GM21529 (cell line): Measurements from ENCODE around the gene MID1.

Experiments used
- ATAC-seq: cut with Tn5 transposase; IDR thresholded peaks from one replicate; pipeline ENCODE4 v1.9.1; 2021; ENCODE audit not compliant: unreplicated experiment

Gene MID1

DNA sequence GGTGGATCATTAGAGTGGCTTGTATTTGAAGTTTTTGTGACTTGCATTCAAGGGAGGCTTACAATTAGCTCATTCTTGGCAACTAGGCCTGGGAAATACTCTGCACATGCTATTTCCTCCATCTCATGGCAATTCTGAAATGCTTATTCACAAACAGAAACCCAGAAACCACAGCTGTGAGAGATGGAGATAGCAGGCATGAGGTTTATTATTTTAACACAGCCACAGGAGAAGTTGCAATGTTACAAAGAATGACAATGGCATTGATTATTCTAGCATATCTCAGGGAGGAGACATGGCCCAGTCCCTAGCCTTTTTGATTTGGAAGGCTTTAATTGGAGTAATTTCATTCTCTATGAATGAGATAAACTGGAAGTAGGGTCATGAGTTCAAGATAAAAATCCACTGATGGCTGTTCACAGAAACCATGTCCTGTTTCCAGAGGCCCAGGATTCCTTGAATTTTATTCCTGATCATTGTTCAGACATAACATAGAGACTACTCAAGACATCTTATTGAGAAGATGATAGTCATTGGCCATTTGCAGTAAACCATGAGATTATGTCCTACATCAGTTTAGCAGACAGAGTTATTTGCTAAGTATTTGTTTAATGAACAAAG, 123.9 kb downstream of the MID1 start:
- no peak for ATAC-seq

DNA sequence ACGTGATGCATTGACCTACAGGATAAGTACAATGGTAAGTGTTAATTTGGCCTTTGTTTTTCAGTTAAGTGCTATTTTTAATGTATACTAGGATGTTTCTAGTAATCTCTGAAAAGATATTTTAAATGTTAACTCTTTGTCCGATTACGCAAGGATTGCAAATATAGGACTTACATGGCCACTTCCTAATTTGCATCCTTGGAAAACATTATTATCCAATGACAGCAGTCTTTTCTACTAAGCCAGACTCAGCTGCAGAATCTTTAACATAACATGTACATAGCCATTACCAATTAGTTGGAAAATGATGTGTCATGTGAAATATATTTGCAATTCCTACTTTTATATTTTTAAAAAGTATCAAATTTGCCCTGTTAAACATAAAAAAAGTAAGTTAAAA, 124.7 kb downstream of the MID1 start:
- no peak for ATAC-seq

DNA sequence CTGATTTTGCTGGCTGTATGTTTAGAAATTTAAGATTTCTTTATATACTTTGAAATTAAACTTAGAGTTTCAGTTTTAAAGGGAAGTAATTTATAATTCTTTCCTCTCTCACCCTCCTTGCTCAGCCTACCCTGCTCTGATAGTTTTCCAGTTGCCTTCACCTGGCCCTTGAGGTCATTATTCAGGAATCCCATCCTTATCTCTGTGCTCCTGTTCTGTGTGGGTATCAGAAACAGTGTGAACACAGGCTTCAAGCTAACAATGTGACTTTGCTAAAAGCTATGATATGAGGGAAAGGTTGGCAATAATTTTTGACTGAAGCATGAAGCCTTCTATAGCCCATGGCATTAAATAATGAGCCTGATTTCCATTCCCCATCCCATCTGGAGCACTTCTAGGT, 128.1 kb downstream of the MID1 start:
- no peak for ATAC-seq

DNA sequence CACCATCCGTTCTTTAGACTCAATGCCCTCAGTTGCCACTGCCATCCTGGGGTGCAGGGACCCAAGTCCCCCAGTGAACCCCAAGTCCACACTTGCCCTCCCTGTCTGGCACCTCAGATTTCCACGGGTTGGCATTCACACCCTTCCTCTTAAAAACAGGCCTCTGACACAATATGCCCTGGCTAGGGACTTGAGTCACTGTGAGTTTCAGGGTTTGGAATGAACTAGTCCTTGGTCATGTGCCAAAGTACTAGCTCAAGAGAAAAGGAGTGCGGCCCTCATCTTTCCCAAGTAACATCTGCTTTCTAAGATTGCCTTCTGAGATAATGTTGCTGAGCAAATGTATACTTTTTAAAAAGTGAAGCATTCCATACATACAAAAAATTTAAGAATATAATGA, 134.0 kb downstream of the MID1 start:
- no peak for ATAC-seq

DNA sequence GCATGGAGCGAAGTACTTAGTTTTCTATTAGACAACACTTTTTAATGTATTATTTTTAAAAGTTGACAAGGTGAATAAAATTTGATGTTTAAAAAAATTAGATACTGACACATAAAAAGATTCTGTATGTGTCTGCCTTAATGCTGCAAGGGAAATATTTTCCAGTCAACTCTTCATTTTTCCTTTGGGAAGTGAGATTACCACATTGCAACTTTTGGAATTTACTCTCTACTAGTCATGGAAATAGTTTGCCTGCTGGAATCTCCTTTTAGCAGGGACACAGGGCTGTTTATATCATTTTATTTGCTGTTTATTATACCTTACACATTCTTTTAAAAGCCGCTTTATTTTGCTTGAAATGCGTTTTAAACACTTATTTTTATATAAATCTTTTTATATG, 135.1 kb downstream of the MID1 start:
- no peak for ATAC-seq

DNA sequence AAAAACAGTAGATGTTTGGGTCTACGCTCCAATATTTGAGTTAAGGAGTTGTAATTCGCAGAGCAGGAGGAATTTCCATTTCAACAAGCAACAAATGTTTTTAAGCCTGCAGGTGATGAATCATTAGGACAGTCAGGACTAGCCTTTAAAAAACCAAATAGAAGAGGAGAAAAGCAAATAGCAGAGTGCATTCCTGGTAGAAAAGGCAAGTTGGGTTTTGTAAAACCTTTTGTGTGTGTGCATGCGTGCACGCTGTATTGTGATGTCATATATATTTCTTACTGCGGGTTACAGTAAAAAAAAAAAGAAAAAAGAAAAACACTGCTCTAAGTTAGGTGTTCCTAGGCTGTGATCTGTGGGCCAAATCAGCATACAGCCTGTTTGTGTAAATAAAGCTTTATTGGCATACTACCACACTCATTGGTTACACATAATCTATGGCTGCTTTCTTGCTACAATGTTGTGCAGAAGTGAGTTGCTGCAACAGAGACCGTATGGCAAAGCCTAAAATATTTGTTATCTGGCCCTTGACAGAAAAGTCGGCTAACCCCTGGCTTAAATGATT, 135.6 kb downstream of the MID1 start:
- no peak for ATAC-seq

DNA sequence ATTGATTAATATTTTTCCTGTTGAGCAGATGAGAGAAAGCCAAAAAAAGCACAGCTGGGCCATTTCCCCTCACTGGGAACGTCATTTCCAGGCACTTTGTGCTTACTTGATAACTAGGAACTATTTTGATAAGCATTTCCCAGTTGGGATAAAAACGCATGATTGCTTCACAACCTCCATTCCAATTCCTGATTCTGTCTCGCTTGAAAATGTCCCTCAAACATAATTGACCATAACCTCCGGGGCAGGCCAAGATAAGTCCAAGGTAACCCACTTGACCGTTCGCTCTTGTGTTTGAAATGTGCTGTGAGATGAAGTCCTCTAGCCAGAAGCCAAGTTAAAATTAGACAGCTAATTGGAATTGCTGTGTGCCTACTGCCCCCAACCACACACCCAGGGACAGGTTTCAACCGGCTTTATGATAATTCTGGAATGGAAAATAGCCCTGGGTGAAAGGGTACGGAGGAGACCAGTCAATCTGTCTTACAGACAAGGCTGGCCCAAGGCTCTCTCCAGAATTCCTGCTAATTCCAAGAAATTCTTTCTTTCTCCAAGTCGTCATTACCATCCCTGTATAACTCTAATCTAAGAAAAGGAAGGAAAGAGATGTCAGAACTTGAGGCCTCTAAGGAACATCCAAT, 137.1 kb downstream of the MID1 start:
- ATAC-seq, result no peak

DNA sequence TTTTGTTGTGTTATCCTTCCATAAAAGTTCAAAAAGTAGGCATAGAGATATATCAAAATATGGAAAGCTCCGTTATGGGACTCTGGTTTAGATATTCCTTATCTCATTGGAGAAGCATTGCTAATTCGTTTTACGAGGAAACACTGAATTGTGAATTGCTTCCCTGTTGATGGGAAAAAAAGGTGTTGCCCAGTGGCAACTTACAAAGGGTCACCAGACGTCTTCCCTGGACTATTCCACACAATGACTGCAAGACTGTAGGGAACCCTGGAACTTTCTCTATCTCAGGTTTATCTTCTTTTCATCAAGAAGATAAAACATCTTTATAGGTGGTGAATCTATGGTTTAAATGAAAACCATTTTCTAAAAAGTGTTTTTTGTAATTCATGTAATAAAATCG, 137.7 kb downstream of the MID1 start:
- ATAC-seq, result no peak

DNA sequence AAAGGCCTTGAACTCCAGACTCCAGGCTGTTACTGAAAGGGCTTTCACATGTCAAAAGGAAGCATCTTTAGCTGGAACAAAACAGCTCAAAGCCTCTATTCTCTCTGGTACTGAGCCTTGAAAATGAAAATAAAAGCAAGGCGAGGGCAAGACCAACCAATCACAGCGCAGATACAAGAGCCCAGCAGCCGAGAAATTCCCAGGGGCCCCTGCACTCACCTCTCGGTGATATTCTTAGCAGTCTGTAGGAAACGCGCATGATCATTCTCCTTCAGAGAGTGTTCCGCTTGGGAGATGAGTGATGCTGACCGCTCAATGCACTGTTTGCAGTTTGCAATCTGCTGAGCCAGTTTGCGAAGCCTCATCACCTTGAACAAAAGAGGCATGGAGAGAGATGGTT, 138.1 kb downstream of the MID1 start:
- ATAC-seq, result peak; percentile 84

DNA sequence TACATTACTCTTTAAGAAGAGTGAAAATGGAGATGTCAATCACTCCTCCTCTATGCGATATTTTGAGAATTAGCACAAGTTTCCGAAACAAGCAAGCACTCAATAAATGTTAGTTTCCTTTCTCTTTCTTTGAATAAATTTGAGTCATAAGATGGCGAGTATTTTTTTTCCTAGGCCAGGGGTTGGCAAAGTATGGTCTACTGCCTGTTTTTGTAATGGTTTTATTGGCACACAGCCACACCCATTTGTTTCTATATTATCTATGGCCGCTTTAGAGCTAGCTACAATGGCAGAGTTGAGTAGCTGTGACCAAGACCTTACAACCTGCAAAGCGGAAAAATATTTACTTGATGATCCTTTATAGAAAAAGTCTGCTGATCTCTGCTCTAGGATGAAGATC, 139.5 kb downstream of the MID1 start:
- no peak for ATAC-seq

DNA sequence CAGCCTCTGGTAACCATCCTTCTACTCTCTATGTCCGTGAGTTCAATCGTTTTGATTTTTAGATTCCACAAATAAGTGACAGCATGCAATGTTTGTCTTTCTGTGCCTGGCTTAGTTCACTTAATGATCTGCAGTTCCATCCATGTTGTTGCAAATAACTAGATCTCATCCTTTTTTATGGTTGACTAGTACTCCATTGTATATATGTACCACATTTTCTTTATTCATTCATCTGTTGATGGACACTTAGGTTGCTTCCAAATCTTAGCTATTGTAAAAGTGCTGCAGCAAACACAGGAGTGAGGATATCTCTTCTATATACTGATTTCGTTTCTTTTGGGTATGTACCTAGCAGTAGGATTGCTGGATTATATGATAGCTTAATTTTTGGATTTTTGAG, 140.9 kb downstream of the MID1 start:
- no peak for ATAC-seq

DNA sequence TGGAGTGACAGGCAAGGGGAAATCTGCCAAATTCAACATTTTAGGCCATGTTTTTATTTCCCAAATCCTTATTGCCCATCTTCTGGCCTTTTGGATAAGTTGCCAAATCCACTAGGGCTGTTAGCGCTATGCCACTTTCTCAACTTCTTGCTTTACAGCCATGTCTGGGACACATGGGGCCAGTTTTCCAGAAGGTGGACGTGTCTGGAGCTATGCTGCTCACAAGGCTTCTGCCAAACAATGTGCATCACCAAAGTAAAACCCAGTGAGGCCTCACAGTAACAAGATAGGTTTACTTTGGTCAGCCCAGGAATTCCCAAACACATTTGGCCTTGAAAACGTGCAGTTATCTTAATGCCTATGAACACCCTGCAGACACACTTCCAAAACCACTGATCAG, 142.9 kb downstream of the MID1 start:
- no peak for ATAC-seq

DNA sequence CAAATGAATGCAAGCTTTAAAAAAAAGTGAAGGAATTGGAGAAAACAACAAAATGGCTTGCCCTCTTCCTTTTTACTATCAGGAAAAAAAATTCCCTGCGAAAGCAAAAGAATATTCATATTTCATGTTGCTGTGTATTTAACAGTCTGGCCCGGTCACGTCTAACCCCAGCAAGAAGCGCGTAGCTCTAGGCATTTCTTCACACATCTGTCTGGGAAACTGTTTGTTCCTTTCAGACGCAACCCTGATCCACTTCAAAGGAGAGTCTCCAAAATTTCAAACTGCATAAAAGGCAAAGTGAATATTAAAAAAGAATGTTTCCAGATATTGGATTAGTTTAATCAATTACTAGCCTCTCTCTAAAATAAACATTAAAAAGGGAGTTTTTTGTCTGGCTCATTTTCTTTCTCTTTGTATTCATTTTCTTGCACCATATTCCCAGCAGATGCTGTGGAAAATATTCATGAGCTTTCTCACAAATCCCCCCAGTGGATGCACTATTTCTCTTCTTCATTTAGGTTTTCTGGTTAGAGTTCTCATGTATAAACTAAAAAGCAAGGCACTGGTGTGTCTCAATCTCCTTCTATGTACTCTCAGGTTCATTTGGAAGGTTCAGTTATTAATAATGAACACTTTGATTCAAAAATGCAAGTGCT, 145.3 kb downstream of the MID1 start:
- ATAC-seq, result no peak

DNA sequence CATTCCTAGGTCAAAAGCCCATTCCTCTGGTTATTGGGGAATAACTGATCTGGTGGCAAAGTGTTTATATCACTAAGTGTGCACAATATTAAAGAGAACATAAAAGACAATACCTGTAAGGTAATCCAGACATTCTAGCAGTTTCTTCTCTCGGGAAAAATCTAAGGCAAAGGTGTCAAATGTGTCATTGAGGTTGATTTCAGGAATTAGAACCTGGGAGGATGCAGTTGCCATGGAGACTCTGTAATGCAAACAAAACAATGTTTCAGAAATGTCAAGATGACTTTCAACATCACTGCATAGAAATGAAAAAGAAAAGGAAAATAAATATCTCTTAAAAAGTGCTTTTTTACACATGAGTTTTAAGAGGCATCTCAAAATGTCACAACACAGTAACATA, 145.9 kb downstream of the MID1 start:
- no peak for ATAC-seq

DNA sequence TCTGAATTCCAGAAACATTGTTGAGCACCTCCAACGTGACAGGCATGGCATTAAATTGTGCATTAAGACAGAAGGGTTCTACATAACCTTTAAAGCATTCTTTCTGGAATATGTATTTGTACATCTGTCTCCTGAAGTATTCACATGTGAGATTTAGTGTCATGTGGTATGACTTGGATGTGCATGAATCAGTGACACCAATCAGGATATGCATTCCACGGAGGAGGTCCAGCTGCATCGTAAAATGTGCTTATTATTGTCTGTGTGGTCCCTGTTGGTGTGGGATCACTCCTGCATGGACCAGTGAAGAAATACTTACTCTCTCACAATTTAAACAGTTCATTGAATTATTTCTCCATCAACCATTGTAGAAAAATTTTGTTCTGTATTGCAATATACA, 149.0 kb downstream of the MID1 start:
- no peak for ATAC-seq

DNA sequence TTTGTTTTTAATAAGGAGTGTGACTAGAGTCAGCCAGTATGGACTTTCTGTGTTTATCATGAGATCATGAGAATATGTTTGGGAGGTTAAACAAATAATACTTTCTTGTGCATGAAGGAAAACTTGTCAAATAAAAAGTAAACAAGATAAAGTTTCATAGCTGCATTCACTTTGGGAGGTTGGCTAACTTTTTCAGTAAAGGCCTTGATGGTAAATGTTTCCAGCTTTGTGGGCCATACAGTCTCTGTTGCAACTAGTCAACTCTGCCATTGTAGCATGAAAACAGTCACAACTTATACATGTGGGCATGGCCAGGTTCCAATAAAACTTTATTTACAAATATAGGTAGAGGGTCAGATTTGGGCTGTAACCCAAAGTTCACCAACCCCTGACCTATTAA, 150.4 kb downstream of the MID1 start:
- no peak for ATAC-seq

DNA sequence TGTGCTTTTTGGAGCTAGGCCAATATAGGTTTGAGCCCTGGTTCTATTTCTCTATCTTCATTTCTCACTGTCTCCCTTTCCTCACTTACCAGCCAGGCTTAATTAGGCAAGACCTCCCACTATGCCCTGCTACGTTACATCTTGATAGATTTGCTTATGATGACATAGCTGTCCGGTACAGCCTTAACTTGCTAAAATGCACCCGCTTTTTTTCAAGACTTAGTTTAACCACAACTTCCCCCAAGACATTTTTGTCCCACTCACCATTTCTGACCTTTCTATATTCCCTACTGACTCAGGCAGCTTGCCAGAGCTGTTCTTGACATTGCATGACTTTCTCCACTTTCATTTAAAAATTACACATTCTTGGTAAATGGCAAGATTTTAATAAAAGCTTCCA, 152.6 kb downstream of the MID1 start:
- no peak for ATAC-seq

DNA sequence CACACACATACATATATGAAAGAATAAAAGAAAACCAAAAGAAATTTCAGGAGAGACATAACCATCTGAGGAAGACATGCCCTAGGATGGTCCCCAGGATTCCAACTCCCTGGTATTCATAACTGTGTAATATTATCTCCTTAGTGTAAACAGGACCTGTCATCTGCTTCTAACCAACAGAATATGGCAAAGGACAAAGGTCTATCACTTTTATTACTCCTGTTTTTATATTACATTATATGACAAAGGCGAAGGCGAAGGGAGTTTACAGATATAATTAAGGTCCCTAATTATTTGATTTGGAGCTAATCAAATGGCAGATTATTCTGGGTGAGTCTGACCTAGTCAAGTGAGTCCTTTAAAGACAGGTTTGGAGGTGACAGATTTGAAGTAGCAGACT, 155.1 kb downstream of the MID1 start:
- ATAC-seq, result no peak

DNA sequence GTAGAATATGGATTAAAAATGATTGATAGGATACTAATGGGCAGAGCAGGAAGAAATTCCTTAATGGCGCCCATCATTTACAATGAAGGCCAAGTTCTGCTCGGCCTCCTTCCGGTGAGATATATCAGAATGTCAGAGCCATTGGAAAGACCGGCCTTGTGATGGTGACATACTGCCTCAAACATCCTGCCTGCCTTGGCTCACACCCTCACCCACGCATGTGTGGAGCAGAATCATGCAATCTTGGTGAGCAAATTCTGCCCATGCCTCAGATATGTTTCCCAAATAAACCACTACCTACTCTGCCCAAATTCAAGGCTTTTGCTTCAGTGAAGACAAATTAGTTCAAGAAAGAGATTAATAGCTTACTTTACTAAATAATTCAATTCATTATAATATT, 163.3 kb downstream of the MID1 start:
- ATAC-seq, result no peak

DNA sequence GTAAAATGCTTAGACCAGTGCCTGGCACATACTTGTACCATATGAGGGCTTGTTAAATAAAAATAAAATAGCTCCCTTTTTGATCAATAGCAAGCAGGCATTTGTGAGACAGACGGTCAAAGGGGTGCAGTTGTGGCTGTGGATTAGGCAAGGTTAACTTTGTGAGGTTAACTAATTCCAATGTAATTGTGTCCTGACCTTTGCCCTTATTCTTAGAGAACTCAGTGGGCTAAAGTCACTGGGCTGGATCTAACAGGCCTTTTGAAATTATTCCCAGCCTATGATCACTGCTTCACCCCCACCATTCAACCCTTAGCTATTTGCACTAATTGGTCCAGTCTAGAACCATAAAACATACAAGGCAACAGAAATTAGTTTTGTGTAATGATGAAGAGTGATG, 166.4 kb downstream of the MID1 start:
- ATAC-seq, result no peak

DNA sequence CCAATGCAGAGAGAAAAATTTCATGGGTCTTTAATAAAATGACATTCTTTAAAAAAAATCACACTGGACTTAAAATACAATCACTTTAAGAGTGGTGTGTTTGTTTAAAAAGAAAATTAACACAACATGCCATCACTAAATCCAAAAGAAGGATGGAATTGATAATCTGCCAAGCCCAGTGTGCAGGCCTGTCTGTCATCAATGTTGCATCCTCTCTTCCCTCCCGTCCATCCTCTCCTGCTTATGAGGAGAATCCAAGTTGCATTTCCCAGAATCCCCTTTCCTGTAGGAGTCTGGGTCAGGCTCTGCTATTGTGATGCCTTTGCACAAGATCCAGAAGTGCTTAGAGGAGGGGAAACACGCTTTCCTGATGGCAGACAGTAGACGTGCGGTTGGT, 169.4 kb downstream of the MID1 start:
- ATAC-seq, result no peak

DNA sequence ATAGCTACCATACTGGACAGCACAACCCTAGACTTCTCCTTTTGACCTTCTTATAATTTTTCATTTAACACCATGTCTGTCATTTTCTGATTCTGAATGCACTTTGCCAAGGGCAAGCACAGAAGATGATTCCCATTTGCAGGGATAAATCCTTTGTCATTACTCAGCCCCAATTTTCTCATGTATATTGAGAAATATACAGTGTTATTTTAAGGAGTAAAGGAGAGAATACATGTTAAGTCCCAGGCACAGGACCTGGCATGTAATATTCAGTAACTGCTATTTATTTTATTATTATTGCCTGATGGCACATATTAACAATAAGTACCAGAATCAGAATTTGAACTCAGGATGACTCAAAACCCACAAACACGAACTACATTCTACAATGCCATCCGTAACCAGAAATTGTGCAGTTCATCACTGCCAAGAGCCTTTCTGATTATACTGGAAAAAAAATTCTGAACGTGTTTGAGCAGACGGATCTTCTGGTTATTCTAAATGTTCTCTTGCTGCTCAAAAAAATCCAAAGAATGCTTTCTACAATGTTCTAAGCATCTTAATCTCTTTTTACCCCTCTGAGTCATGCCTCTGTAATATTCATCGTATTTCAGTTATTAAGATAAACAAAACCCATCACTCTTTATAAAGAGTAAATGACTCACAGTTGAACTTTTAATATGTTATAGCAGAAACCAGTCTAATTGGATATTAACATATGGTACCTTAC, 170.0 kb downstream of the MID1 start:
- ATAC-seq, result no peak
